ENCODE data around the gene ING4.

DNA sequence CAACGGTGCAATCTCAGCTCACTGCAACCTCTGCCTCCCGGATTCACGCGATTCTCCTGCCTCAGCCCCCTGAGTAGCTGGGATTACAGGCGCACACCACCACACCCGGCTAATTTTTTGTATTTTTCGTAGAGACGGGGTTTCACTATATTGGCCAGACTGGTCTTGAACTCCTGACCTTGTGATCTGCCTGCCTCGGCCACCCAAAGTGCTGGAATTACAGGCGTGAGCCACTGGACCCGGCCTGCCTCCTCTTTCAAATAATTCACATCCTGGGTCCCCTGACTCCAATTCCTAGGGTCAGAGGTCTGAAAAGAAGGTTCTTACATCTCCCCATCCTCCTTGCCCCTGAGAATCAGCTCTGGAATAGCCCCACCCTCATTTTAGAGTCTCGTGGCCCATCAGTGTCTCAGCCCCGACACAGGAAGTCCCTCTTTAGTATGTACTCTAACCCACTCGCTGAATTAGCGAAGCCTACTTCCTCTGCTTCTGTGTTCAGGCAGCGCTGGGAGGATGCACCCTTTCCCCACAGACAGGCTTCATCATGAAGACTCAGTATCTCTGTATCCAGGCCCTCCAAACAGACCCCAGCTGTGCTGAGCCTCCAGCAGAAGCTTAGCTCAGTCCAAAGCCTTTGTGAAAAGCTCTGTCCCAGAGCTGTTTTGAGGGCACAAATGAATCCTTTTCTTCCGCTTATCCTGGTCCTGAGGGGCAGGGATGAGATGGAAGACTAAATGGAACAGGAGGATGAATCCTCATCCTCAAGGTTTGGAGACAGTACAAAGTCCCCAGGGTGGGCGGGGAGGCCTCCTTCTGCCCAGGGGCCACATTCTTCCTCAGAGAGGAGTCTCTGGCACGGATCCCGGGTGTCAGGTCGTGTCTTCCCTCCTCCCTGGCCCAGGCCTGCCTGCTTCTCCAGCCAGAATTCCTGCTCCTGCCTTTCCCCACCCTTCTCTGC, 30.6 kb downstream of the ING4 start:
- peak; percentile 67; the same call in 1 of the 2 replicates for TF ChIP-seq POLR2AphosphoS5 (IDR thresholded peaks at IDR 0.05; ENCODE audit: low read depth, low read length)
- TF ChIP-seq TAF1 (IDR thresholded peaks at IDR 0.05; ENCODE audit: low read depth, low read length), result peak; percentile 82
- TF ChIP-seq POLR2A (IDR thresholded peaks at IDR 0.05; ENCODE audit: low read depth, low read length), result peak; percentile 86
- TF ChIP-seq SPI1 (IDR thresholded peaks at IDR 0.05; ENCODE audit: low read depth, low read length), result peak; percentile 78

Data from GM12891 (cell line).